HG03039 (cell line): Measurements from ENCODE around the gene SDK2.

Experiments used
- ATAC-seq: cut with Tn5 transposase; IDR thresholded peaks from one replicate; pipeline ENCODE4 v1.9.1; 2021; ENCODE audit warnings: mild to moderate bottlenecking, moderate library complexity; ENCODE audit not compliant: unreplicated experiment

The SDK2 gene

GRCh38 chr17:73350864-73351263 lies 293.4 kb downstream of the SDK2 start:
- ATAC-seq = no peak

GRCh38 chr17:73349647-73350046 lies 294.6 kb downstream of the SDK2 start:
- ATAC-seq = no peak

- ATAC-seq = no peak
Measured at GRCh38 chr17:73349138-73349537, 295.1 kb downstream of the SDK2 start.

- no peak for ATAC-seq
Measured at GRCh38 chr17:73348829-73349095, 295.5 kb downstream of the SDK2 start.

GRCh38 chr17:73348018-73348828 lies 296.0 kb downstream of the SDK2 start:
- no peak for ATAC-seq

GRCh38 chr17:73347351-73347750 lies 296.9 kb downstream of the SDK2 start:
- no peak for ATAC-seq

- no peak for ATAC-seq
Measured at GRCh38 chr17:73346501-73347162, 297.6 kb downstream of the SDK2 start.

GRCh38 chr17:73343739-73344454 lies 300.3 kb downstream of the SDK2 start:
- no peak for ATAC-seq

- no peak for ATAC-seq
Measured at GRCh38 chr17:73343168-73343634, 301.0 kb downstream of the SDK2 start.

GRCh38 chr17:73342541-73343167 lies 301.6 kb downstream of the SDK2 start:
- ATAC-seq = no peak

- ATAC-seq = no peak
Measured at GRCh38 chr17:73342050-73342522, 302.2 kb downstream of the SDK2 start.

- no peak for ATAC-seq
Measured at GRCh38 chr17:73341350-73342049, 302.7 kb downstream of the SDK2 start.

- no peak for ATAC-seq
Measured at GRCh38 chr17:73340093-73340596, 304.1 kb downstream of the SDK2 start.

GRCh38 chr17:73338566-73339197 lies 305.6 kb downstream of the SDK2 start:
- no peak for ATAC-seq

- ATAC-seq = no peak
Measured at GRCh38 chr17:73338050-73338521, 306.2 kb downstream of the SDK2 start.

GRCh38 chr17:73337330-73337710 lies 306.9 kb downstream of the SDK2 start:
- no peak for ATAC-seq

GRCh38 chr17:73336408-73337329 lies 307.6 kb downstream of the SDK2 start:
- no peak for ATAC-seq

- no peak for ATAC-seq
Measured at GRCh38 chr17:73335591-73336407, 308.4 kb downstream of the SDK2 start.
